ENCODE results near the gene HOXA4. TPM values are rescaled to one million over a fixed set of nuclear protein-coding genes. Genes with fewer than 3 reads are reported as not detected.

The HOXA4 gene
- under 1 TPM in 1 of 2 donors, not detected in 1; 0.79 TPM for total RNA-seq

DNA sequence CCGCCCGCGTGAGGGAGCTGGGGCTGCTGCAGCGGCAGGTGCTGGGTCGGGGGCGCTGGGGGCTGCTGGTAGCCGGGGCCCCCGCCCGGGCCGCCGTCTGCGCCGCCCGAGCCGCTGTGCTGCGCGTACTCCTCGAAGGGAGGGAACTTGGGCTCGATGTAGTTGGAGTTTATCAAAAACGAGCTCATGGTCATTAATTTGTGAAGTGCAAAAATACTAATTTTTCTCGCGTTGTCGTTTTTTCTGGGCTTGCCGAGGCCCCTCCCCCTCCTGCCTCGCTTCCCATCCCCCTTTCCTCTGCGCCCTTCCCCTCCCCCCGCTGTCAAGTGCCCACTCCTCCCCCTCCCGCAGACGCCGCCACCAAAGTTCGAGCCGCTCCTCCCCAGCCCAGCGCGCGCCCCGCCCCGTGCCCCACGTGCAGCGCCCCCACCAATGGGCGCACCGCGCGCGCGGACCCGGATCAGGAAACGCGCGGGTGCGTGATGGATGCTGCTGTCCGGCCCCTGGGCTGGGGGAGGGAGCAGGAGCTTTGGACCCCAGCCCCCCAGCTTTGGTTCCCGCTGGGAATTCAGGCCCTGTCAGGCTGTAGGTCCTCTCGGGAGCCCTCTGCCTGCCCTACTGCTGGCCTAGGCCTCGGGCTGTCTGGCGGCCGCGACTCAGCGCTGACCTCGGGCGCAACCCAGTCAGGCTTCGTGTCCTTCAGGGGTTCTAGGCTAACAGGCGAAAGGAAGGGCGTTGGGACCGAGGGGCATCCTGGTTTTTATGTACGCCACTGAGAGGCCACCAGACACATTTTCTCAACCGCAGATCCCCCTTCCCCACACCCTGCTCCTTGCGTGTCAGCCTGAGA, at the start of gene HOXA4:
TSS of gene HOXA4 (minus strand) at position 218 of the 850 bp plus-strand sequence. CDS start at position 194, 24 bp downstream.
- H3K9me3 Mint-ChIP-seq, result no peaks in the 10 kb centered on the region
- H3K4me1 Mint-ChIP-seq (ENCODE audit: low read depth), result peaks cover 41% of the 10 kb centered on the region
- no peak within 1 kb of the TSS for H3K27ac Mint-ChIP-seq
- ATAC-seq (replicated peaks in 1 of 2) (peak; percentile 67 to 85), DNase-seq (peak; percentile 71 to 90)
- H3K36me3 Mint-ChIP-seq (ENCODE audit: insufficient read depth in 2 of 2), result peaks cover 0 to 1% of the 10 kb centered on the region in 2 donors
- H3K27me3 Mint-ChIP-seq (ENCODE audit: low read depth), result peaks cover 55% of the 10 kb centered on the region
- H3K4me3 Mint-ChIP-seq, result peak within 1 kb of the TSS; percentile 40 to 77

DNA sequence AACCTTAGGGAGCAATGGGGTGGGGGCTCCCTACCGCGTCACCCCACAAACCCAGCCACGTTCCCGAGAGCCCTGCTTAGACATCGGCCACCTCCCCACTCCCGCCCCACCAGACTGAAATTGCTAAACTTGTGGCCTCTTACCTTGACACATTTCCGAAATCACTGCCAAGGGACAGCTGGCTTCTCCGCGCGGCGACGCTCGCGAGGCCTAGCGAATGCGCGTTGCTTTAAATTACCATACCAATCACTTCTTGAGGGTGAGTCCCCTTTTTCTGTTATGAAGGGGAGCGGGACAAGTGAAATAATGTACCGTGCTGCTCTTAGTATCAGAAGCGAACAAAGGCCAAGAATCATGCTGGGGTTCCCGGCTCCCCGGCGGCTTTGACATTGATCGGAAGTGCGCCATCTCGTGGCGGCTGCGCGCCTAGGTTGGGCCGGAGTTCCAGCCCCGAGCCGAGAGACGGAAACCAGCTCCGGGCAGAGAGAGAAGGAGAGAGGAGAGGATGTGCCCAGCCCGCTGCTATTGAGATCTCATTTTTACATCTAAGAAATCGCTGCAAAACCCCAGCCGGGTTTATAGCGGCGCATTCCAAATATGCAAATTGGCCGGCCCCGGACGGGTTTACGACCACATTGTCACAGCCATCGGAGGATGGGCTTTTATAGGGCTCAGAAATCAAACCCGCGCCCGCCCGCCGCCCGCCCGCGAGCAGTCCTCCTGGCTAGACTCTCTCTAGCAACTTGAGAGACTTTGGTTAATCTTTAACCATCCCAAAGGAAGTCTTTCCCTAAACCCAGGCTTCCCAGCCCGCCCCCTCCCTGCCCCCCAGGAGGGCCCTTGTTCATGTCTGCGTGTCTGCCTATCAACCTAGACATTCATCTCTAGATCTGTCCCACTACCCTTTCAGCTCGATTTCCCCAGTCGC, 49.2 kb upstream of the HOXA4 start:
- Mint-ChIP-seq H3K36me3 (ENCODE audit: insufficient read depth in 2 of 2) (no peaks in the 10 kb centered on the region), H3K4me3 (peak overlapping the region; percentile 12 to 67), H3K27me3 (ENCODE audit: low read depth) (peaks cover 65% of the 10 kb centered on the region), H3K4me1 (ENCODE audit: low read depth) (peaks cover 13% of the 10 kb centered on the region), H3K27ac (no peak overlapping the region), H3K9me3 (no peaks in the 10 kb centered on the region)
- ATAC-seq (replicated peaks in 1 of 2), result peak; percentile 73
- DNase-seq, result peak; percentile 73 to 80

- DNase-seq, result no peak
- H3K4me1 Mint-ChIP-seq (ENCODE audit: low read depth), result peaks cover 11% of the 10 kb centered on the region
- H3K9me3 Mint-ChIP-seq, result no peaks in the 10 kb centered on the region
- no peak overlapping the region for H3K4me3 Mint-ChIP-seq
- H3K27me3 Mint-ChIP-seq (ENCODE audit: low read depth), result peaks cover 69% of the 10 kb centered on the region
- no peaks in the 10 kb centered on the region for H3K36me3 Mint-ChIP-seq (ENCODE audit: insufficient read depth in 2 of 2)
- H3K27ac Mint-ChIP-seq, result no peak overlapping the region
- no peak for ATAC-seq (replicated peaks in 1 of 2)
Measured at GRCh38 chr7:27179030-27179429, 48.5 kb upstream of the HOXA4 start.

- Mint-ChIP-seq H3K9me3 (no peaks in the 10 kb centered on the region), H3K36me3 (ENCODE audit: insufficient read depth in 2 of 2) (no peaks in the 10 kb centered on the region), H3K27ac (no peak overlapping the region), H3K4me3 (no peak overlapping the region), H3K27me3 (ENCODE audit: low read depth) (peaks cover 69% of the 10 kb centered on the region), H3K4me1 (ENCODE audit: low read depth) (peaks cover 6% of the 10 kb centered on the region)
- DNase-seq, result no peak
- ATAC-seq (replicated peaks in 1 of 2), result no peak
Measured at GRCh38 chr7:27178366-27178765, 47.8 kb upstream of the HOXA4 start.

DNA sequence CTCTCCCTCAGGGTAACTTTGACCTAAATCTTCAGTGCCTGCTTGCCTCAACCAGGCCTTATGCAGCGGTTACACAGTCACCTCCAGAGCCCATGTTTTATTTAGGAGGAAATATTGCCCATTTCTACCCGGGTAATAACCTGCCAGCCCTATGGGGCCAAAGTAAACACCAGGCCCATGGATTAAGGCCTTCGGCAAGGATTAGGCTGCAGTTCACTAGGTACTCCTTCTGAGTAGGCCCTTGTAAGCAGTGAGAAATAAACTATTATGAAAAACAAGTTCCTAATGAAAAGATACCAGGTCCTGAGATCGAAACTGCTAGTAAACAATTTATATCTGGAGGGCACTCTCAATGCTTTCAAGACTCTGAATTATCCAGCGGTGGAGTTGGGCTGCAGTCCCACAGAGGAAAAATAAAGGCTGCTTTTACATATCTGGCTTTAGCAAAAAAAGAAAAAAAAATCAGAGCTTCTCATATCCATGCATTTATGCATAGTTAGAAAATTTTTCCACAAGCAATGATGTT, 47.3 kb upstream of the HOXA4 start:
- Mint-ChIP-seq H3K27ac (no peak overlapping the region), H3K4me1 (ENCODE audit: low read depth) (peaks cover 6% of the 10 kb centered on the region), H3K4me3 (no peak overlapping the region), H3K36me3 (ENCODE audit: insufficient read depth in 2 of 2) (no peaks in the 10 kb centered on the region), H3K9me3 (no peaks in the 10 kb centered on the region), H3K27me3 (ENCODE audit: low read depth) (peaks cover 66% of the 10 kb centered on the region)
- no peak for ATAC-seq (replicated peaks in 1 of 2)
- DNase-seq, result no peak

- Mint-ChIP-seq H3K27ac (no peak overlapping the region), H3K9me3 (no peaks in the 10 kb centered on the region), H3K4me1 (ENCODE audit: low read depth) (peaks cover 10% of the 10 kb centered on the region), H3K4me3 (no peak overlapping the region), H3K36me3 (ENCODE audit: insufficient read depth in 2 of 2) (no peaks in the 10 kb centered on the region), H3K27me3 (ENCODE audit: low read depth) (peaks cover 67% of the 10 kb centered on the region)
- DNase-seq (no peak), ATAC-seq (replicated peaks in 1 of 2) (no peak)
Measured at GRCh38 chr7:27176962-27177794, 46.6 kb upstream of the HOXA4 start.

DNA sequence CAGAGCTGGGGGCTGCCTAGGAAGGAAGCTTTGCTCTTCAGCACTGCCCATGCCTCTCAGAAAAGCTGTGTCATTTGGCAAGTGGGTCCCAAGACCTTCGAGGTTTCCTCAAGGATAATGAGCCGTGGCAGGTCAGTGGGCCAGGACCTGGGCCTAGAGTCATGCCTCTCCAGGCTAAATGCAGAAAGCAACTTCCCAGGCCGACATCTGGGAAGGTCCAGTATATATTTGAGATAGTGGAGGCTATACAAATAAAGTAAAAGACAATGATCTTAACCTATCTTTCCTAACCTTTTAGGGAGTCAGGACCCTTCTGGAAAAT, 45.9 kb upstream of the HOXA4 start:
- Mint-ChIP-seq H3K9me3 (no peaks in the 10 kb centered on the region), H3K27ac (no peak overlapping the region), H3K27me3 (ENCODE audit: low read depth) (peaks cover 73% of the 10 kb centered on the region), H3K4me1 (ENCODE audit: low read depth) (peaks cover 17% of the 10 kb centered on the region), H3K4me3 (no peak overlapping the region), H3K36me3 (ENCODE audit: insufficient read depth in 2 of 2) (peaks cover 0 to 2% of the 10 kb centered on the region in 2 donors)
- ATAC-seq (replicated peaks in 1 of 2), result no peak
- DNase-seq, result no peak

GRCh38 chr7:27175626-27176523, 45.3 kb upstream of the HOXA4 start:
- H3K36me3 Mint-ChIP-seq (ENCODE audit: insufficient read depth in 2 of 2), result peaks cover 0 to 2% of the 10 kb centered on the region in 2 donors
- peaks cover 23% of the 10 kb centered on the region for H3K4me1 Mint-ChIP-seq (ENCODE audit: low read depth)
- peaks cover 73% of the 10 kb centered on the region for H3K27me3 Mint-ChIP-seq (ENCODE audit: low read depth)
- H3K27ac Mint-ChIP-seq, result no peak overlapping the region
- ATAC-seq (replicated peaks in 1 of 2) (no peak), DNase-seq (no peak)
- H3K4me3 Mint-ChIP-seq, result no peak overlapping the region
- H3K9me3 Mint-ChIP-seq, result no peaks in the 10 kb centered on the region

GRCh38 chr7:27174874-27175625, 44.5 kb upstream of the HOXA4 start:
- DNase-seq, result no peak
- peak overlapping the region; percentile 3 to 45 for H3K4me3 Mint-ChIP-seq

GRCh38 chr7:27173956-27174873, 43.7 kb upstream of the HOXA4 start, which contains the start of gene HOXA10:
HOXA10 (minus strand) TSS chr7:27174320; CDS start chr7:27174306, 14 bp downstream.
- no peaks in the 10 kb centered on the region for H3K9me3 Mint-ChIP-seq
- H3K36me3 Mint-ChIP-seq (ENCODE audit: insufficient read depth in 2 of 2), result peaks cover 0 to 2% of the 10 kb centered on the region in 2 donors
- DNase-seq (no peak), ATAC-seq (replicated peaks in 1 of 2) (no peak)
- H3K4me3 Mint-ChIP-seq, result peak within 1 kb of the TSS; percentile 66 to 74
- peaks cover 67% of the 10 kb centered on the region for H3K27me3 Mint-ChIP-seq (ENCODE audit: low read depth)
- H3K27ac Mint-ChIP-seq, result no peak within 1 kb of the TSS
- peaks cover 17% of the 10 kb centered on the region for H3K4me1 Mint-ChIP-seq (ENCODE audit: low read depth)

More at GRCh38 chr7:27174874-27175625, 44.5 kb upstream of the HOXA4 start:
- peaks cover 23% of the 10 kb centered on the region for H3K4me1 Mint-ChIP-seq (ENCODE audit: low read depth)
- no peak overlapping the region for H3K27ac Mint-ChIP-seq
- no peak for ATAC-seq (replicated peaks in 1 of 2)
- no peaks in the 10 kb centered on the region for H3K9me3 Mint-ChIP-seq
- peaks cover 0 to 2% of the 10 kb centered on the region in 2 donors for H3K36me3 Mint-ChIP-seq (ENCODE audit: insufficient read depth in 2 of 2)
- peaks cover 75% of the 10 kb centered on the region for H3K27me3 Mint-ChIP-seq (ENCODE audit: low read depth)
